SU-DHL-6 (cell line): ENCODE measurements around the gene SEC22A.

ENCODE experiments used
- EZH2phosphoT487 ChIP-seq: fragments of 200-600 bp; sonication (generic), shearing (Covaris generic); conservative IDR thresholded peaks from 2 replicates; pipeline ENCODE4 v1.6.1; 2018; ENCODE audit warnings: mild to moderate bottlenecking, antibody characterized with exemption, low read length, moderate library complexity, mixed read lengths
- TF ChIP-seq, protein P1 (sequence below): fragments of 200-600 bp; sonication (generic); IDR thresholded peaks from one replicate; pipeline ENCODE4 v1.5.1; 2017; ENCODE audit warnings: antibody characterized with exemption, mild to moderate bottlenecking, low read length, moderate library complexity; ENCODE audit not compliant: insufficient read depth, poor library complexity, severe bottlenecking

DNA sequence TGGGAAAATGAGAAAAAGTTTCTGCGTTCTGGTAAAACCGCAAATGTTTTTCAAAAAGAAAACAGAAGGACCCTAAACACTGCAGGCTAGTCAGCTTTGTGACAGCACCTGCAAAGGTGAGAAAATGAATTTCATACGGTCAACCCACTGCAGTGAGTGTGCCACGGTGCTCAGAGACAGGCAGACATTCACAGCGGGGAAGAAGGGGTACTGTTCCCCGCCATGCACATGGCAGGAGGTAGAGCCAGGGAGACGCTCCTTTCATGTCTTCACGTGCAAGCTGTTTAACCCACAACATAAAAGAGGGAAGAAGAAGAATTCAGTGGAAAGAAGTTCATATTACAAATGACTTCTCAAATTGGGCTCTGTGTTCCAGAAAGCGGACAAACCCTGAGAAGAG is 109.5 kb downstream of the SEC22A start:
- TF ChIP-seq, protein P1, sequence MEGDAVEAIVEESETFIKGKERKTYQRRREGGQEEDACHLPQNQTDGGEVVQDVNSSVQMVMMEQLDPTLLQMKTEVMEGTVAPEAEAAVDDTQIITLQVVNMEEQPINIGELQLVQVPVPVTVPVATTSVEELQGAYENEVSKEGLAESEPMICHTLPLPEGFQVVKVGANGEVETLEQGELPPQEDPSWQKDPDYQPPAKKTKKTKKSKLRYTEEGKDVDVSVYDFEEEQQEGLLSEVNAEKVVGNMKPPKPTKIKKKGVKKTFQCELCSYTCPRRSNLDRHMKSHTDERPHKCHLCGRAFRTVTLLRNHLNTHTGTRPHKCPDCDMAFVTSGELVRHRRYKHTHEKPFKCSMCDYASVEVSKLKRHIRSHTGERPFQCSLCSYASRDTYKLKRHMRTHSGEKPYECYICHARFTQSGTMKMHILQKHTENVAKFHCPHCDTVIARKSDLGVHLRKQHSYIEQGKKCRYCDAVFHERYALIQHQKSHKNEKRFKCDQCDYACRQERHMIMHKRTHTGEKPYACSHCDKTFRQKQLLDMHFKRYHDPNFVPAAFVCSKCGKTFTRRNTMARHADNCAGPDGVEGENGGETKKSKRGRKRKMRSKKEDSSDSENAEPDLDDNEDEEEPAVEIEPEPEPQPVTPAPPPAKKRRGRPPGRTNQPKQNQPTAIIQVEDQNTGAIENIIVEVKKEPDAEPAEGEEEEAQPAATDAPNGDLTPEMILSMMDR = no peak
- no peak for TF ChIP-seq EZH2phosphoT487
